ENCODE measurements around the gene U2AF2. TPM values are rescaled to one million over a fixed set of nuclear protein-coding genes. Genes with fewer than 3 reads are reported as not detected.

The U2AF2 gene
- total RNA-seq, 4 donors from 2014 or later = 132 to 292 (median 159) TPM

DNA sequence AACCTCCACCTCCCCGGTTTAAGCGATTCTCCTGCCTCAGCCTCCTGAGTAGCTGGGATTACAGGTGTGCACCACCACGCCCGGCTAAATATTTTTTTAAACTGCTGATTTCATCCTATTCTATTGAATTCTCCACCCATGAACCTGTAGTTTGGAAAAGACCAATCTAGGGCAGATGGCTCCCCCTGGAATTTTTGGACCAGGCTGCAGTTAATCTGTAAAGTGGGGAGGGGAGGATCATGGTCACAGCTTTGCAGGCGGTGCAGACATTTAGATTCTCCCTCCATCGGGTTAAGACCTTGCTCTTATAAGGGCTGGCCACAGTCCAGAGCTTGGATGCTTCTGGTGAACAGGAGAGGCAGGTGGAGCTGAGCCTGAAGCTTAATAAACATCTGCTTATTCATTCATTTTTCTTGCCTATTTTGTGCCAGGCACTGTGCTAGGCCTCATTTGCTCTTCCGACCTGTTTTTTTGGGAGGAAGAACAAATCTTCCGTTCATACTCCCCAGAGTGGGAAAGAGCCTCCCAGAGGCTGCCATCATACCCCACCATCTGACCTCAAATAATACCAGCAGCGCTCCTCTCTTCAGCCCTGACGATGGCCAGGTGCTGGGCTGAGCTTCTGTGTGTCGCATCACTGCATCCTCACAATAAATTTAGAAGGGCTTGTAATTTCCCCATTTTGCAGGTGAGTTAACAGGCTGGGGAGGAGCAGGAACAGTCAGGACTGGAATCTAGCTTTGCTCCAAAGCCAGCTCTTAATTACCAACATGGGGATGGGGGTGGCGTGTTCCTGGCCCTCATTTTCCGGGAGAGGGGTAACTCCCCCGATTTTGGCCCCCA, 7.7 kb upstream of the U2AF2 start:
- peak overlapping the region; percentile 78 to 93 (median 86) for H3K4me3 ChIP-seq
- H3K9me3 ChIP-seq = no peaks in the 10 kb centered on the region
- no peaks in the 10 kb centered on the region for H3K27me3 ChIP-seq
- peaks cover 0 to 10% (median 0%) of the 10 kb centered on the region in 3 donors for H3K36me3 ChIP-seq
- H3K4me1 ChIP-seq = peaks cover 3 to 44% (median 28%) of the 10 kb centered on the region in 4 donors
- H3K27ac ChIP-seq = peak overlapping the region; percentile 77 to 96 (median 80)
- DNase-seq = peak in 2 of 3 donors; percentile 70 to 74
- TF ChIP-seq, protein P1, sequence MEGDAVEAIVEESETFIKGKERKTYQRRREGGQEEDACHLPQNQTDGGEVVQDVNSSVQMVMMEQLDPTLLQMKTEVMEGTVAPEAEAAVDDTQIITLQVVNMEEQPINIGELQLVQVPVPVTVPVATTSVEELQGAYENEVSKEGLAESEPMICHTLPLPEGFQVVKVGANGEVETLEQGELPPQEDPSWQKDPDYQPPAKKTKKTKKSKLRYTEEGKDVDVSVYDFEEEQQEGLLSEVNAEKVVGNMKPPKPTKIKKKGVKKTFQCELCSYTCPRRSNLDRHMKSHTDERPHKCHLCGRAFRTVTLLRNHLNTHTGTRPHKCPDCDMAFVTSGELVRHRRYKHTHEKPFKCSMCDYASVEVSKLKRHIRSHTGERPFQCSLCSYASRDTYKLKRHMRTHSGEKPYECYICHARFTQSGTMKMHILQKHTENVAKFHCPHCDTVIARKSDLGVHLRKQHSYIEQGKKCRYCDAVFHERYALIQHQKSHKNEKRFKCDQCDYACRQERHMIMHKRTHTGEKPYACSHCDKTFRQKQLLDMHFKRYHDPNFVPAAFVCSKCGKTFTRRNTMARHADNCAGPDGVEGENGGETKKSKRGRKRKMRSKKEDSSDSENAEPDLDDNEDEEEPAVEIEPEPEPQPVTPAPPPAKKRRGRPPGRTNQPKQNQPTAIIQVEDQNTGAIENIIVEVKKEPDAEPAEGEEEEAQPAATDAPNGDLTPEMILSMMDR (IDR thresholded peaks at IDR 0.05) = no peak
- TF ChIP-seq POLR2A (IDR thresholded peaks at IDR 0.05) = no peak

DNA sequence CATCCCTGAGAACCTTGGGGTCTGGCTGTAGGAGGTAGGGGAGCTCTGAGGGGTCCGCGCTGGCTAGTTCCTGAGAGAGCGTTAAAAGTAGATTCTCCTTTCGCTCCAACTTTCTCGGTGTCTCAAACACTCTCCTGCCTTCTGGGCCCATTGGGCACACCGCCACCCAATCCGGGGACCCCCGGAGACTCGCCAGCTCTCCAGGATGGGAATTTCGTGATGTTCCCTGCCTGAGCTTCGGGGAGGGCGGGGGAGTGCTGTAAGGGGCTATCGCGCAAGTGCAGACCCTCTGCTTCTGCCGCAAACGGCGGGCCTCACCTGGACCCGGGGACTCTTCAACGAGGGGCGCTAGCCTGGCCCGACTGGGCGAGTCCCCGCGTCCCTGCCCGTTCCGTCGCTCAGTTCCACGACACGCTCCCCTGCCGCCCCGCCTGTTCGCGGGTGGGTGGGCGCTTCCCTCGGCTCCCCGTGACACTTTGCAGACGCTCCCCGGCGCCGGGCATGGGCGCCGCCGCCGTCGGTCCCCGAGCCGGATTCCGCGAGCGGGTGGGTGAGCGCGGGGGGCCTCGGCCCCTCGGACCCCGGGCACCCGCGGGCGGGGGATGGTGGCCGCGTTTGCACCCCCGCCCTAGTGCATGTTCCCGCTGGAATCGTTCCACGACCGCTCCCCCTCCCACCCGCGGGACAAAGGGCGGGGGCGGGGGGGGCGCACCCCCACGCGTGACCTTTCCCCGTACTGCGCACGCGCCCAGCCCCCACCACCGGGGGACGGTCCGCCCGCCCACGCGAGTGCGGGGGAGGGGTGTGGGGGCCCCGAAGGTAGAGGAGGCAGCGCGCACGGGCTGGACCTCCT, 6.9 kb upstream of the U2AF2 start, which contains the start of gene CCDC106:
Gene CCDC106, plus strand, starts transcription at position 481 of the 853 bp plus-strand sequence. CDS start 835 bp downstream, outside the sequence.
- H3K4me1 ChIP-seq = peaks cover 3 to 36% (median 26%) of the 10 kb centered on the region in 4 donors
- TF ChIP-seq, protein P1 (IDR thresholded peaks at IDR 0.05) = no peak
- no peak for TF ChIP-seq POLR2A (IDR thresholded peaks at IDR 0.05)

DNA sequence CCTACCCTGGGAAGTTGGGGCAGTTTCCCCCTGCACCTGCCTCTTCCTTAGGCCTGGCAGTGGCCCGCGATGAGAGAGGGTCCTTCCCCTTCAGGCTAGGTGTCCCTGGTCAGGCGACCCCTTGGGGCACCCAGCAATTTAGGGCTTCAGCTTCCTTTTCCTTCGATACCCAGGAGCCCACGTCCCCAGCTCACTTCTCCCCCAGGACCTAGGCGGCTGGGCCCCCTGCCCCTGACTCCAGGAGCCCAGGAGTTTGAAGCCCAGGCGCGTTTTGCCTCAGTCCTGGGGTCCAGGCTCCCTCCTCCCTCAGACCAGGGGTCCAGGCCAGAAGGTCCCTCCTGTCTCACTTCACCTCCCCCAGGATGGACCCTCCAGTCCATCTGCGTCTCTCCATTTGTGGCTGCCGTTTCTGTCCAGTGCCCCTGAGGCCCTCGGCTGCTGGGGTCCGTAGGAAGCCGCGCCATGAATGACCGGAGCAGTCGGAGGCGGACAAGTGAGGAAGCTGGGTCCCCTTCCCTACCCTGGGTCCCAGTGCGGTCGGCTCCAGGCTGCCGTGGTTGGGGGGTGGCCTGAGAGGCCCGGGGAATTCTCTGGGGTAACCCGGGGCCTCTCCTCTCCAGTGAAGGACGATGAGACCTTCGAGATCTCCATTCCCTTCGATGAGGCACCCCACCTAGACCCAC, 6.1 kb upstream of the U2AF2 start:
- Histone ChIP-seq H3K27me3 (no peaks in the 10 kb centered on the region), H3K4me1 (peaks cover 3 to 37% (median 27%) of the 10 kb centered on the region in 4 donors), H3K27ac (peak overlapping the region; percentile 77 to 96 (median 80)), H3K9me3 (no peaks in the 10 kb centered on the region), H3K4me3 (peak overlapping the region; percentile 78 to 93 (median 86)), H3K36me3 (peaks cover 0 to 10% (median 0%) of the 10 kb centered on the region in 3 donors)
- no peak for DNase-seq
- TF ChIP-seq, protein P1 (IDR thresholded peaks at IDR 0.05) = no peak
- no peak for TF ChIP-seq POLR2A (IDR thresholded peaks at IDR 0.05)

More for the DNA sequence above, 6.9 kb upstream of the U2AF2 start, which contains the start of gene CCDC106:
- no peaks in the 10 kb centered on the region for H3K9me3 ChIP-seq
- peaks cover 0 to 10% (median 0%) of the 10 kb centered on the region in 3 donors for H3K36me3 ChIP-seq
- peak within 1 kb of the TSS; percentile 78 to 93 (median 86) for H3K4me3 ChIP-seq
- peak within 1 kb of the TSS; percentile 77 to 96 (median 80) for H3K27ac ChIP-seq
- peak; percentile 72 to 81 (median 74) for DNase-seq
- H3K27me3 ChIP-seq = no peaks in the 10 kb centered on the region

DNA sequence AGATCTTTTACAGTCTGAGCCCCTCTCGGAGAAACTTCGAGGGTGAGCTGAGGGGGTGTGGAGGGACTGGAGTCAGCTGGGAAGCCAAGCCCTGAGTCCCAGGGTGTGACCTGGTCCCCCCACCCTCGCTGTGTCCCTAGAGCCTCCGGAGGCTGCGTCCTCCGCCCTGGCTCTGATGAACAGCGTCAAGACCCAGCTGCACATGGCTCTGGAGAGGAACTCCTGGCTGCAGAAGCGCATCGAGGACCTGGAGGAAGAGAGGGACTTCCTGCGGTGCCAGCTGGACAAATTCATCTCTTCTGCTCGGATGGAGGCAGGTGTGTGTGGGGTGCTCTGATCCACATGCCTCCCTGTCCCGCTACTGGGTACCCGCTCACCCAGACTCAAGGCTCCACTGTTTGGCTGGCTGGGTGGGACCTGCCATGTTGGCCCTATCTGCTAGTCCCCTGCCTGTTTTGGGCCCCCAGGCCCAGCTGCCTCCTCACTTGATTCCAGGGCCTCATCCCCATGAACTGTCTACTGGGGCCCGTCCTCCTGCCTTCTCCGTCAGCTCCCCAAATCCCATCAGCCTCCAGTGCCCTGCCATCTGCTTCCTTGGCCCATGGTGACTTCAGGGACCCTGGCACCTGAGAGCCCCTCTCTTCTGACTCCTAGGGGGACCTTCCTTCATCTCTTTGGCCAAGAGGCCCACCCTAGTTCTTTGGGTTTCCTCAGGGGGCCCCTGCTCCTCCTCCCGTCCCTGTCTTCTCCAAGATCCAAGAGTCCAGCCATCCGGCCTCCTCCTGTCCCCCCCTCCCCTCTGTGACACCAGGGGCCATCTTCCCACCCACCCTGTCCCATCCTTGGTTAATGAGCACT, 5.3 kb upstream of the U2AF2 start:
- no peak for DNase-seq
- no peak for TF ChIP-seq POLR2A (IDR thresholded peaks at IDR 0.05)
- TF ChIP-seq, protein P1 (IDR thresholded peaks at IDR 0.05) = no peak
- Histone ChIP-seq H3K4me3 (peak overlapping the region in 2 of 4 donors; percentile 79 to 93), H3K27ac (peak overlapping the region in 1 of 4 donors; percentile 96), H3K4me1 (peaks cover under 1 to 29% (median 21%) of the 10 kb centered on the region in 4 donors), H3K9me3 (no peaks in the 10 kb centered on the region), H3K27me3 (no peaks in the 10 kb centered on the region), H3K36me3 (peaks cover 0 to 10% (median 0%) of the 10 kb centered on the region in 3 donors)

Measured in Peyer's patch (tissue), 4 donors.